SK-N-SH treated with all-trans-retinoic acid at 6 μM for 48 hours (cell line): ENCODE data around the gene EDEM1.

ENCODE experiments used
- ARNTL ChIP-seq: fragments of 450-650 bp; formaldehyde crosslinking; IDR thresholded peaks from 2 replicates; pipeline ENCODE4 v1.5.0; 2020; ENCODE audit warnings: low read depth, mild to moderate bottlenecking, moderate library complexity, borderline replicate concordance
- BACH2 ChIP-seq: fragments of 250-450 bp; sonication (Bioruptor Pico); IDR thresholded peaks from 2 replicates; pipeline ENCODE4 v1.9.0; 2021; ENCODE audit warnings: mild to moderate bottlenecking, borderline replicate concordance
- CREB5 ChIP-seq: fragments of 250-450 bp; sonication (Bioruptor Pico); IDR thresholded peaks from 2 replicates; pipeline ENCODE4 v1.5.1; 2020; ENCODE audit warnings: low read depth, mild to moderate bottlenecking, moderate library complexity
- ESRRG ChIP-seq: fragments of 250-450 bp; sonication (Bioruptor Pico); IDR thresholded peaks from 2 replicates; pipeline ENCODE4 v1.6.1; 2021; ENCODE audit warnings: mild to moderate bottlenecking
- PATZ1 ChIP-seq: fragments of 250-450 bp; sonication (Bioruptor Pico); IDR thresholded peaks from 2 replicates; pipeline ENCODE4 v1.8.0; 2020; ENCODE audit warnings: mild to moderate bottlenecking, moderate library complexity, borderline replicate concordance
- PPARA ChIP-seq: fragments of 250-450 bp; sonication (Bioruptor Pico); IDR thresholded peaks from 2 replicates; pipeline ENCODE4 v1.5.0; 2020; ENCODE audit warnings: mild to moderate bottlenecking, borderline replicate concordance
- RARB ChIP-seq: fragments of 250-450 bp; sonication (Bioruptor Pico); IDR thresholded peaks from 2 replicates; pipeline ENCODE4 v1.8.0; 2021; ENCODE audit warnings: mild to moderate bottlenecking, moderate library complexity
- TCF4 ChIP-seq: fragments of 250-450 bp; sonication (Bioruptor Pico); IDR thresholded peaks from 2 replicates; pipeline ENCODE4 v1.8.0; 2021; ENCODE audit warnings: mild to moderate bottlenecking, moderate library complexity, borderline replicate concordance
- ZFP3 ChIP-seq: fragments of 250-450 bp; sonication (Bioruptor Pico); IDR thresholded peaks from 2 replicates; pipeline ENCODE4 v1.5.0; 2020; ENCODE audit warnings: mild to moderate bottlenecking, moderate library complexity
- ZFP30 ChIP-seq: fragments of 450-650 bp; formaldehyde crosslinking; IDR thresholded peaks from 2 replicates; pipeline ENCODE4 v1.5.0; 2022; ENCODE audit warnings: mild to moderate bottlenecking, moderate library complexity
- ZNF70 ChIP-seq: fragments of 450-650 bp; formaldehyde crosslinking; IDR thresholded peaks from 2 replicates; pipeline ENCODE4 v1.5.0; 2020; ENCODE audit warnings: mild to moderate bottlenecking, moderate library complexity
- ZNF8 ChIP-seq: fragments of 450-650 bp; formaldehyde crosslinking; IDR thresholded peaks from 2 replicates; pipeline ENCODE4 v1.5.0; 2020; ENCODE audit warnings: mild to moderate bottlenecking, moderate library complexity

GRCh38 chr3:5194341-5194740 lies 6.8 kb downstream of the EDEM1 start:
- no peak for TF ChIP-seq RARB (CRISPR knock-in tag)
- no peak for TF ChIP-seq ZFP30 (CRISPR knock-in tag)
- TF ChIP-seq PPARA (CRISPR knock-in tag), result no peak
- TF ChIP-seq ESRRG (CRISPR knock-in tag), result no peak
- TF ChIP-seq TCF4 (CRISPR knock-in tag), result no peak
- no peak for TF ChIP-seq ZFP3 (CRISPR knock-in tag)
- no peak for TF ChIP-seq PATZ1 (CRISPR knock-in tag)
- TF ChIP-seq ZNF70 (CRISPR knock-in tag), result no peak
- peak; percentile 30; the same call in 1 of the 2 replicates for TF ChIP-seq ZNF8
- TF ChIP-seq BACH2, result no peak
- no peak for TF ChIP-seq CREB5
- no peak for TF ChIP-seq ARNTL (CRISPR knock-in tag)
